MG63 (cell line): ENCODE measurements around the gene BANP. TPM values are rescaled to one million over a fixed set of nuclear protein-coding genes. Genes with fewer than 3 reads are reported as not detected.
"Not testable (repeated sequence)": the region's sequence is repeated elsewhere in the genome, so short reads cannot be mapped to it uniquely, and the experiment has no call there.

Source experiments
- DNase-seq: peaks from one replicate; pipeline ENCODE4 v3.0.0-alpha.2; 2020
- H3K27me3 ChIP-seq: fragments of 250-450 bp; sonication (Bioruptor Pico); 2 replicates; pipeline ENCODE4 v1.5.1; 2020; ENCODE audit warnings: mild to moderate bottlenecking, moderate library complexity
- H3K36me3 ChIP-seq: fragments of 250-450 bp; sonication (Bioruptor Pico); 2 replicates; pipeline ENCODE4 v1.5.1; 2020; ENCODE audit warnings: mild to moderate bottlenecking, moderate library complexity
- H3K4me3 ChIP-seq: fragments of 250-450 bp; sonication (Bioruptor Pico); 2 replicates; pipeline ENCODE4 v1.5.1; 2020; ENCODE audit warnings: mild to moderate bottlenecking, moderate library complexity
- H3K9me3 ChIP-seq: fragments of 250-450 bp; sonication (Bioruptor Pico); 2 replicates; pipeline ENCODE4 v1.5.1; 2020; ENCODE audit warnings: mild to moderate bottlenecking, moderate library complexity
- total RNA-seq: library from RNA; depleted of rRNA; stranded (reverse); fragments of >200 nt; shearing (Covaris generic); gene quantifications from 2 replicates; pipeline ENCODE4 v1.2.3, GENCODE V29; 2014; ENCODE audit warnings: low replicate concordance

BANP gene
- total RNA-seq, 1 experiment from 2014 or later, result 30.4 TPM

DNA sequence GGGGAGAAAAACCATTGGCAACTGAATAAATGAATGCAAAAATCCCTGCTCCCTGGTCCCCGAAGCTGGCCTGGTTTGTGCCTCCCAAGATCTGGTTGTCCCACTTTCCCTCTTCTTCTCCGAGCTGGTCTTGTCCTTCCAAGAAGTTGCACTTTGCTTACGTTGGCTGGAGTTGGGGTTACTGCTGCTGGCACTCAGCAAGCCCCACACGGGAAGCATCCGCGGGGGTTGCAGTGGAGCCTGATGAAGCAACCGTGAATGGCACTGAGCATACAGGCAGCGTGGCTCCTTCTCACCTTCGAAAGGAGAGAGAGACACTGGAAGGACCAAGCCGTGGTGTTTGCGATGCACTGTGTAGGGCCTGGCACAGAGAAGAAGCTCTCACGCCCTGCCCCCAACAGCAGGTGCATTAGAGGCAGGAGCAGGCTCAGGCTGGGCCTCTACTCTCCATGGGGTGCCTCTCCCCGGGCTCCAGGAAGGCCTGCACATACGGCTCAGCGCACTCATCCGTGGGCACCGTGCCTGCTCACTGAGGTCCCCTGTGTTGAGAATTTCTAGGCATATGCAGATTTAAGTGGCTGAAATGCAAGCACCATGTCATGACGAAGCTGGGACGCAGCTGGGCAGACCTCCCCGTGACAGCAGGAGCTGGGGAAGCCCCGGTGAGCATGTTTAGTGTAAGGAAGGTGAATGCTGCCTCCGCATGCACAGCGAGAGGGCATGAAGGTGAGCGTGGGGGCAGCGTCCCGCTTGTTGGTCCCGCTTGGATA, 27.0 kb upstream of the BANP start:
- H3K36me3 ChIP-seq, result no peaks in the 10 kb centered on the region
- no peak for DNase-seq
- no peak overlapping the region for H3K4me3 ChIP-seq
- H3K9me3 ChIP-seq, result no peaks in the 10 kb centered on the region
- H3K27me3 ChIP-seq, result no peaks in the 10 kb centered on the region

DNA sequence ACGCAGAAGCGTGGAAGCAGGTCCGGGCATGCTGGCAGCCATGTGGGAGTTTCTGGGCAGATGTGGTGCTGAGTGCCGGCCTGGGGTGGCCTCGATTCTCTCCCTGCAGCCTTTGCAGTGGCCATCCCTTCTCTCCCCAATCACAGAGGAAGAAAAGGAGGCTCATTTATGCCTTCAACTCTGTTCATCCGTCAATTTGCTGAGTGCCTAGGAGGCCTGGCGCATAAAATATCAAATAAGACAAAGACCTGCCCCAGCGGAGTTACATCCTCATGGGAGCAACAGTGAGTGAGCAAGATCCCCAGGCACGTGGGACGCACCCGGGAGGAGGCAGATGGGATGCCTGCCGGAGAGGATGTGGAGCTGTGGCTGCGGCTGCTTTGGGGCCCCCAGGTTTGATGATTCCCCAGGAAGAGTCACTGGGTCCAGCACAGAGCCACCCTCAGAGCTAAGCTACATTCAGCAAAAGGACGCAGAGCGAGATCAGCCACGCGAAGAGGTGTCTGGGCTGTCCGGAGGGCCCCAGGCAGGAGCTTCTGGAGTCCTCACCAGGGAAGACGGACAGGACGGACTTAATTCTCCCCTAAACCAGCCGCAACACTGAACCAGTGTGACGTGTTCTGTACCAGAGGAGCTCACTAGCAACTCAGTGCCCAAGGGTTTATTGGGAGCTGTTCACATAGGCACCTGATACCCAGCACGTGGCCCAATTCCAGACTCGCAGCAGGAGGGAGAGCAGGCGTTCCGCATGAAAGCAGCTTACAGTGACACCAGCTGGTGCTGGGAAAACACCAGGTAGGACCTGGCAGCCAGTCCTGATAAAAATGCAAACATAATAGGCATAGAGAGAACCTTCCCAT, 26.2 kb upstream of the BANP start:
- no peaks in the 10 kb centered on the region for H3K9me3 ChIP-seq
- DNase-seq, result no peak
- H3K36me3 ChIP-seq, result no peaks in the 10 kb centered on the region
- no peaks in the 10 kb centered on the region for H3K27me3 ChIP-seq
- H3K4me3 ChIP-seq, result no peak overlapping the region

DNA sequence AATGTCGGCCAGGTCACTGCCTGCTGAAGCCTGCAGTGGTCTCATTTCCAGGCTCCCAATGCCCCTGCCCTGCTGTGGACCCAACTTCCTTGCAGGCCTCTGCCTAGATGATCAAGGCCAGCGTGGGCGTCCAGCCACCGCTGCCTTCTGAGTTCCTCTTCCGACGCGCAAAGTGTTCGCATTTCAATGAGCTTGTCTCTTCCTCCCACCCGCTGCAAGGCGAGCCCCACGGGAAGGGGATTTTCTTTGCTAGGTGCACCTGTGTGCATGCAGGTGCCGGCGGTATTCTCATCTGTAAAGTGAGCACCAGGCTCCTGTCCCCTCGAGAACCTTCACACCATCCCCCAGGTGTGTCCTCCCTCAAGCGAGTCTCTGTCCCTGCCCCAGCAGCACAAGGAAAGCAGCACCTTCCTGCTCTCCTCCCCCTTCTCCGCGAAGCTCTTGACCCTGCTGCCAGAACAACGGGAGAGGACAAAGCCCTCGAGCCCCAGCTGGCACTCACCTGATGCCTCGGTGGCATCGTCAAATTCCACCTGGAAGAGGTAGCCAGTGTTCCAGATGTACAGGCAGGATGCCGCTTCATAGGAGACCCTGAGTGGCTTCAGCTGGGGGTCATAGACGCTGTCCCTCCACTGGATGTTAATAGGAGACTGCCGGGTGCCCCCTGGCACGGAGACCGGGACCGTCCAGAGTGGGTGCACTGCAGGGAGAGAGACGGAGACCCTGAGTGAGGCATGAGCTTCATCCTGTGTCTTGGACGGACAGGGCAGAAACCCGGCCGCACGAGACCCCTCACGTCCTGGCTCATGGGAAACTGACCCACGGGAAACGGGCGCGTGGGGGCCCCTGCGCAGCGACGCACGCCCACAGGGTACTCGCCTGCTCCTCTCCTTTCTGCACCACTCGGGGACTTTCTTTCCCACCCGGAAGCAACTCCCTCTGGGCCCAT, 24.7 kb upstream of the BANP start:
- no peaks in the 10 kb centered on the region for H3K27me3 ChIP-seq
- H3K4me3 ChIP-seq, result no peak overlapping the region
- no peaks in the 10 kb centered on the region for H3K9me3 ChIP-seq
- H3K36me3 ChIP-seq, result no peaks in the 10 kb centered on the region
- DNase-seq, result no peak

- no peak overlapping the region for H3K4me3 ChIP-seq
- DNase-seq, result no peak
- no peaks in the 10 kb centered on the region for H3K36me3 ChIP-seq
- H3K9me3 ChIP-seq, result no peaks in the 10 kb centered on the region
- H3K27me3 ChIP-seq, result no peaks in the 10 kb centered on the region
Observed at GRCh38 chr16:87927195-87927562, 24.1 kb upstream of the BANP start.

DNA sequence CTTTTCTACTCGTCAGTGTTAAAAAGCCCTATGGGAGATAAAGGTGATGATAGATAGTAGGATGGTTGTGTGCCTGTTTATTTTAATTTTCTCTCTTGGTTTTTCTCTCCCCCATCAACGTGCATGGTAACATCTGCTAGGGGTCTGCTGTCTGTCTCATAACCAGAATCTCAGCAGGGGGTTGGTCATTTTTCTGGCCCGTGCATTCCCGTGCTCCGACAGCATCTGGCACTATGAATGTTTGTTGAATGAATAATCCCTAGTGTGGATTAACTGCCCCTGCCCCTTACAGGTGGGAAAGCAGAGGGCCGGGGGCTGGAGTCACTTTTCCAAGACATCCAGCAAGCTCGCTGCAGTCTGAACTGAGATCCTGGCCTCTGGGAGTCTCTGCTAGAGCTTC, 21.2 kb upstream of the BANP start:
- H3K9me3 ChIP-seq, result no peaks in the 10 kb centered on the region
- no peak for DNase-seq
- H3K36me3 ChIP-seq, result no peaks in the 10 kb centered on the region
- H3K4me3 ChIP-seq, result no peak overlapping the region
- H3K27me3 ChIP-seq, result no peaks in the 10 kb centered on the region

GRCh38 chr16:87930456-87930855, 20.8 kb upstream of the BANP start:
- no peak for DNase-seq
- no peaks in the 10 kb centered on the region for H3K27me3 ChIP-seq
- H3K9me3 ChIP-seq, result no peaks in the 10 kb centered on the region
- H3K4me3 ChIP-seq, result no peak overlapping the region
- H3K36me3 ChIP-seq, result no peaks in the 10 kb centered on the region

GRCh38 chr16:87931504-87931903, 19.7 kb upstream of the BANP start:
- Histone ChIP-seq H3K27me3 (no peaks in the 10 kb centered on the region), H3K9me3 (no peaks in the 10 kb centered on the region), H3K4me3 (no peak overlapping the region), H3K36me3 (no peaks in the 10 kb centered on the region)
- DNase-seq, result peak; percentile 64

GRCh38 chr16:87932475-87933139, 18.6 kb upstream of the BANP start:
- H3K27me3 ChIP-seq, H3K36me3 ChIP-seq, DNase-seq, H3K4me3 ChIP-seq, H3K9me3 ChIP-seq: not testable (repeated sequence)

GRCh38 chr16:87933140-87933495, 18.1 kb upstream of the BANP start:
- no peaks in the 10 kb centered on the region for H3K36me3 ChIP-seq
- DNase-seq, result no peak
- H3K4me3 ChIP-seq, result no peak overlapping the region
- H3K9me3 ChIP-seq, result no peaks in the 10 kb centered on the region
- H3K27me3 ChIP-seq, result no peaks in the 10 kb centered on the region

DNA sequence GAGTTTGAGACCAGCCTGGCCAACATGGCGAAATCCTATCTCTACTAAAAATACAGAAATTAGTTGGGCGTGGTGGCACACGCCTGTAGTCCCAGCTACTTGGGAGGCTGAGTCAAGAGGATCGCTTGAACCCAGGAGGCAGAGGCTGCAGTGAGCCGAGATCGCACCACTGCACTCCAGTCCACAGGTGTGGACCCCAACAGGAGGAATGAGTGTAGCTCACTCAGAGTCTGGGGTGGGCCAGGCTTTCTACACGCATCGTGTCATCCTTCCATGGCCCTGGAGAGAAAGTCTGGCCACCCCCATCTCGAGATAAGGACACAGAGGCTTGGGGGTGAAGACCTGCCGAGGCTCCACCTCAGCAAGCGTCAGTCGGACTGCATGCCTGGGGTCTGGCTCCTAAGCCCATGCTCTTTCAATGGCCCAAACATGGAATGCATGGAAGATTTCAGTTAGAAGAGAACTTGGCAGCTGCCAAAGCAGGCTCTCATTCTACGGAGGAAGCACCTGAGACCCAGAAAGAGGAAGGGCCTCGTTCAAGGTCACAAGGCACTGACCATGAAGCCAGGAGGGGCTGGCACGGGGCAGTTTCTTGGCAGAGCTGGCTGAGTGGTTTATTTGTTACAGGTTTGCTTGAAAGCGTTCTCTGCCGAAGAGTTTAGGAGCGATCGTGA, 16.3 kb upstream of the BANP start:
- not testable (repeated sequence) for H3K4me3 ChIP-seq, DNase-seq, H3K27me3 ChIP-seq, H3K9me3 ChIP-seq, H3K36me3 ChIP-seq

DNA sequence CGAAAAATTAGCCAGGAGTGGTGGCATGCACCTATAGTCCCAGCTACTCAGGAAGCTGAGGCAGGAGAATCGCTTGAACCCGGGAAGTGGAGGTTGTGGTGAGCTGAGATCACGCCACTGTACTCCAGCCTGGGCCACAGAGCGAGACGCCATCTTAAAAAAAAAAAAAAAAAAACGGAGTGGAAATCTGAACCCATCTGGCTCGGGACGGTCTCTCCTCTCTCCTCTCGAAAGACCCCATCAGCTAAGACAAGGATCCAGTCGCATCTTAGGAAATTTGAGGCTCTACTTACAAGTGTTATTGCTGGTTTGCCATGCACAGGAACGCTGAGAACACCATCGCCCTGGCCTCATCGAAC, 15.2 kb upstream of the BANP start:
- H3K36me3 ChIP-seq, H3K9me3 ChIP-seq, H3K4me3 ChIP-seq, H3K27me3 ChIP-seq, DNase-seq: not testable (repeated sequence)

DNA sequence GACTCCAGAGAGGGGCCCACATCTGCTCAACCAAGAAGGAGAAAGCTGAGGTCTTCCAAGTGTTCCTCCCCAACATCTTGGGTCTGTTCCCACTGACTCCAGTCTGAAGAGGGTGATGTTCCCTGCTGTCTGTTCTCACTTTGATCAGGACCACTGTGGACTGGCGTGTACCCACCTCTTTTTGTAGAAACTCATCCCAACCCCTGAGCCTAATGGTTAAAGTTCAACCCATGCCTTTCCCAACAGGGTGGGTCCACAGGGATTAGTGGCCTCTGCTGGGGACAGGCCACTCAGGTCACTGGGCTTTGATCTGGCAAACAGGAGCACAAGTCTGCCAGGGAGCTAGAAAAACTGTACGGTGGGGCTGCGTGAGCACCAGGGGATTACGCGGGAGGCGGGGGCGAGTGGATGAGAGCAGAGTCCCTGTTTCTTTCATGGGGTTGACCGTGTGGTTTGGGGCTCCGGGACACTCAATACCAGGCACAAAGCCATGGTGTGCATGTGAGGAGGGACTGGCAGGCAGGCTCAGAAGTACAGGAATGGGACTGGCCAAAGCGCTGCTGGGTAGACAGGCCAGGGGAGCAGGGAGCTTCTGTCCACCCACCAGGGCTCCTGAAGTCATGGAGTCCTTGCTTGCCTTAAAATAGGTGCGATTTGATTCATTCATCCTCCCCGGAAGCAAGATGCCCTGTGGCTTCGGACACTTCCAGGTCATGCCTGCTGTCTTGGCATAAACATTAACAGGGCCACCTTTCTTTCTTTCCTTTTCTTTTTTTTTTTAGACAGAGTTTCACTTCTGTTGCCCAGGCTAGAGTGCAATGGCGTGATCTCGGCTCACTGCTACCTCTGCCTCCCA, 14.6 kb upstream of the BANP start, which contains the start of gene CA5A:
CA5A (minus strand) TSS at position 155 of the 856 bp plus-strand sequence; CDS start at position 76, 79 bp downstream.
- Histone ChIP-seq H3K9me3 (no peaks in the 10 kb centered on the region), H3K36me3 (no peaks in the 10 kb centered on the region), H3K4me3 (no peak within 1 kb of the TSS)

GRCh38 chr16:87937231-87937542, 14.0 kb upstream of the BANP start:
- not testable (repeated sequence) for H3K9me3 ChIP-seq, H3K4me3 ChIP-seq, DNase-seq, H3K27me3 ChIP-seq, H3K36me3 ChIP-seq

More for the DNA sequence above, 14.6 kb upstream of the BANP start, which contains the start of gene CA5A:
- no peaks in the 10 kb centered on the region for H3K27me3 ChIP-seq
- no peak for DNase-seq

- no peaks in the 10 kb centered on the region for H3K36me3 ChIP-seq
- no peaks in the 10 kb centered on the region for H3K27me3 ChIP-seq
- no peak overlapping the region for H3K4me3 ChIP-seq
- H3K9me3 ChIP-seq, result no peaks in the 10 kb centered on the region
- DNase-seq, result no peak
Observed at GRCh38 chr16:87938412-87938949, 12.8 kb upstream of the BANP start.
